WTC11 (cell line): ENCODE results near the gene KLC4.

Source experiments
- CREB1 ChIP-seq: sonication (generic); formaldehyde crosslinking; IDR thresholded peaks from 2 replicates; pipeline ENCODE4 v1.8.0; 2023; ENCODE audit warnings: mild to moderate bottlenecking, missing genetic modification reagents
- CREM ChIP-seq: sonication (generic); formaldehyde crosslinking; IDR thresholded peaks from 2 replicates; pipeline ENCODE4 v1.8.1; 2022; ENCODE audit warnings: mild to moderate bottlenecking, missing genetic modification reagents, moderate library complexity
- MXD4 ChIP-seq: fragments of 250-450 bp; sonication (Bioruptor Pico); IDR thresholded peaks from 2 replicates; pipeline ENCODE4 v1.8.0; 2021; ENCODE audit warnings: mild to moderate bottlenecking, moderate library complexity, borderline replicate concordance
- SOX15 ChIP-seq: fragments of 250-450 bp; sonication (Bioruptor Pico); IDR thresholded peaks from 2 replicates; pipeline ENCODE4 v1.9.0; 2021; ENCODE audit warnings: mild to moderate bottlenecking
- TEAD1 ChIP-seq: sonication (generic); formaldehyde crosslinking; IDR thresholded peaks from 2 replicates; pipeline ENCODE4 v1.8.0; 2022; ENCODE audit warnings: mild to moderate bottlenecking, missing genetic modification reagents
- ZNF263 ChIP-seq: sonication (generic); formaldehyde crosslinking; IDR thresholded peaks from 2 replicates; pipeline ENCODE4 v1.8.1; 2022; ENCODE audit warnings: low read depth, mild to moderate bottlenecking, moderate library complexity, missing genetic modification reagents
- TF ChIP-seq, protein P1 (sequence below): fragments of 200-600 bp; IDR thresholded peaks from 2 replicates; pipeline ENCODE4 v1.8.0; 2022; ENCODE audit warnings: antibody characterized with exemption
- TF ChIP-seq, protein P2 (sequence below): sonication (generic); formaldehyde crosslinking; IDR thresholded peaks from 2 replicates; pipeline ENCODE4 v1.8.0; 2022; ENCODE audit warnings: mild to moderate bottlenecking, missing genetic modification reagents
- TF ChIP-seq, protein P3 (sequence below): sonication (generic); formaldehyde crosslinking; IDR thresholded peaks from 2 replicates; pipeline ENCODE4 v1.8.1; 2022; ENCODE audit warnings: mild to moderate bottlenecking, missing genetic modification reagents, moderate library complexity, borderline replicate concordance

DNA sequence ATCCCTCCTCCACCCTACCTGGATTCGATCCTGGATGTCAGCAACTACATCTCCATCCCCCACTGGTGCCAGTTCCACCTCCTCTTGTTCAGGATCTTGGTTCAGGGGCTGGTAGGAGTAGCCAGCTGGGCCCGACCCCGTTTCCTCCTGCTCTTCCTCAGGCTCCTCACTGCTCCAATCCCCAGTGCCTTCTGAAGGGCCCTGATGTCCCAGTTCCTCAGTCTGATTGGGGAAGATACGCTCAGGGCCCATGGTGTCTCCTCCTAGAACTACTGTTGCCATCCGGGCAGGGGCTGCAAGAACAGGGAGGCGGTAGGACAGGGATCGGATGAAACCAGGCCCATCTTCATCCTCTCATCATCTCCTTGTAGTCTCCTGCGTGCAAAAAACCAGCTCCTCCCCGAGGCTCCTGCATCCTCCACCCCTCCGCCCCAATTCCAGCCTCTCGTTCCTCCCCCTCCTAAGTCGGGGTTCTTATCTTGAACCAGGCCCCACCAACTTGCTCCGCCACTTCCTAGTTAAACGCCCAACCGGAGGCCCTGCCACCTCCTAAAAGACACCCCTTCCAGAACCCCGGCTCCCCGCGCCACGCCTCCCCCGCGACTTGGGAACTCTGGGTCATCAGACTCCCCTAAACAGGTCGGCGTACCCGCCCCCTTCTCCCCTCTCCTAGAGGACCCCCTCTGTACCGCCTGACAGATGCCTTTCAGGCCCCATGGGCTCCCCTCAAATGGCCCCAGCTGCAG, 46.2 kb upstream of the KLC4 start:
- TF ChIP-seq, protein P1, sequence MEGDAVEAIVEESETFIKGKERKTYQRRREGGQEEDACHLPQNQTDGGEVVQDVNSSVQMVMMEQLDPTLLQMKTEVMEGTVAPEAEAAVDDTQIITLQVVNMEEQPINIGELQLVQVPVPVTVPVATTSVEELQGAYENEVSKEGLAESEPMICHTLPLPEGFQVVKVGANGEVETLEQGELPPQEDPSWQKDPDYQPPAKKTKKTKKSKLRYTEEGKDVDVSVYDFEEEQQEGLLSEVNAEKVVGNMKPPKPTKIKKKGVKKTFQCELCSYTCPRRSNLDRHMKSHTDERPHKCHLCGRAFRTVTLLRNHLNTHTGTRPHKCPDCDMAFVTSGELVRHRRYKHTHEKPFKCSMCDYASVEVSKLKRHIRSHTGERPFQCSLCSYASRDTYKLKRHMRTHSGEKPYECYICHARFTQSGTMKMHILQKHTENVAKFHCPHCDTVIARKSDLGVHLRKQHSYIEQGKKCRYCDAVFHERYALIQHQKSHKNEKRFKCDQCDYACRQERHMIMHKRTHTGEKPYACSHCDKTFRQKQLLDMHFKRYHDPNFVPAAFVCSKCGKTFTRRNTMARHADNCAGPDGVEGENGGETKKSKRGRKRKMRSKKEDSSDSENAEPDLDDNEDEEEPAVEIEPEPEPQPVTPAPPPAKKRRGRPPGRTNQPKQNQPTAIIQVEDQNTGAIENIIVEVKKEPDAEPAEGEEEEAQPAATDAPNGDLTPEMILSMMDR, result no peak
- TF ChIP-seq CREB1 (CRISPR knock-in tag) (no peak), MXD4 (CRISPR knock-in tag) (no peak), TEAD1 (CRISPR knock-in tag) (no peak), ZNF263 (no peak), SOX15 (CRISPR knock-in tag) (no peak), CREM (CRISPR knock-in tag) (no peak)
- TF ChIP-seq, protein P2, sequence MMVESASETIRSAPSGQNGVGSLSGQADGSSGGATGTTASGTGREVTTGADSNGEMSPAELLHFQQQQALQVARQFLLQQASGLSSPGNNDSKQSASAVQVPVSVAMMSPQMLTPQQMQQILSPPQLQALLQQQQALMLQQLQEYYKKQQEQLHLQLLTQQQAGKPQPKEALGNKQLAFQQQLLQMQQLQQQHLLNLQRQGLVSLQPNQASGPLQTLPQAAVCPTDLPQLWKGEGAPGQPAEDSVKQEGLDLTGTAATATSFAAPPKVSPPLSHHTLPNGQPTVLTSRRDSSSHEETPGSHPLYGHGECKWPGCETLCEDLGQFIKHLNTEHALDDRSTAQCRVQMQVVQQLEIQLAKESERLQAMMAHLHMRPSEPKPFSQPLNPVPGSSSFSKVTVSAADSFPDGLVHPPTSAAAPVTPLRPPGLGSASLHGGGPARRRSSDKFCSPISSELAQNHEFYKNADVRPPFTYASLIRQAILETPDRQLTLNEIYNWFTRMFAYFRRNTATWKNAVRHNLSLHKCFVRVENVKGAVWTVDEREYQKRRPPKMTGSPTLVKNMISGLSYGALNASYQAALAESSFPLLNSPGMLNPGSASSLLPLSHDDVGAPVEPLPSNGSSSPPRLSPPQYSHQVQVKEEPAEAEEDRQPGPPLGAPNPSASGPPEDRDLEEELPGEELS (CRISPR knock-in tag), result no peak
- TF ChIP-seq, protein P3, sequence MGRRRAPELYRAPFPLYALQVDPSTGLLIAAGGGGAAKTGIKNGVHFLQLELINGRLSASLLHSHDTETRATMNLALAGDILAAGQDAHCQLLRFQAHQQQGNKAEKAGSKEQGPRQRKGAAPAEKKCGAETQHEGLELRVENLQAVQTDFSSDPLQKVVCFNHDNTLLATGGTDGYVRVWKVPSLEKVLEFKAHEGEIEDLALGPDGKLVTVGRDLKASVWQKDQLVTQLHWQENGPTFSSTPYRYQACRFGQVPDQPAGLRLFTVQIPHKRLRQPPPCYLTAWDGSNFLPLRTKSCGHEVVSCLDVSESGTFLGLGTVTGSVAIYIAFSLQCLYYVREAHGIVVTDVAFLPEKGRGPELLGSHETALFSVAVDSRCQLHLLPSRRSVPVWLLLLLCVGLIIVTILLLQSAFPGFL (CRISPR knock-in tag), result no peak
